Measurements from ENCODE around the gene TP53I13.

- TF ChIP-seq CTCF (IDR thresholded peaks at IDR 0.05) (peak; percentile 79 to 94 (median 82)), POLR2A (IDR thresholded peaks at IDR 0.05) (no peak)
These were observed 44.9 kb downstream of the TP53I13 start for GRCh38 chr17:29613352-29613837.

Measured in right lobe of liver (tissue), 4 donors.